Mucosa of rectum (tissue), 2 donors: ENCODE data around the gene MRFAP1.

Source experiments
- H3K27ac ChIP-seq, 2 donors: one replicate each; pipeline ENCODE4 v1.7.0; 2013; ENCODE audit warnings: inconsistent platforms in 2 of 2, low read depth in 2 of 2, low read length in 2 of 2
- H3K27me3 ChIP-seq, 2 donors: one replicate each; pipeline ENCODE4 v1.7.0; 2013; ENCODE audit warnings: low read length in 2 of 2; ENCODE audit not compliant: control insufficient read depth in 2 of 2, insufficient read depth in 2 of 2
- H3K36me3 ChIP-seq, 2 donors: one replicate each; pipeline ENCODE4 v1.7.0; 2013; ENCODE audit warnings: low read length in 2 of 2; ENCODE audit not compliant: control insufficient read depth in 2 of 2, insufficient read depth in 2 of 2
- H3K4me1 ChIP-seq, 2 donors: one replicate each; pipeline ENCODE4 v1.7.0; 2013; ENCODE audit warnings: low read length in 2 of 2, mild to moderate bottlenecking in 1 of 2; ENCODE audit not compliant: control insufficient read depth in 2 of 2, insufficient read depth in 2 of 2
- H3K4me3 ChIP-seq, 2 donors: one replicate each; pipeline ENCODE4 v1.7.0; 2013; ENCODE audit warnings: low read length in 2 of 2
- H3K9ac ChIP-seq, 2 donors: one replicate each; pipeline ENCODE4 v1.7.0; 2013; ENCODE audit warnings: low read length in 2 of 2, low read depth in 1 of 2, mild to moderate bottlenecking in 1 of 2
- H3K9me3 ChIP-seq, 2 donors: one replicate each; pipeline ENCODE4 v1.7.0; 2013; ENCODE audit warnings: low read length in 2 of 2; ENCODE audit not compliant: control insufficient read depth in 2 of 2
- donor health status: healthy.
- donor health status: Normal muscosa, but diverticular disease.

MRFAP1 gene

DNA sequence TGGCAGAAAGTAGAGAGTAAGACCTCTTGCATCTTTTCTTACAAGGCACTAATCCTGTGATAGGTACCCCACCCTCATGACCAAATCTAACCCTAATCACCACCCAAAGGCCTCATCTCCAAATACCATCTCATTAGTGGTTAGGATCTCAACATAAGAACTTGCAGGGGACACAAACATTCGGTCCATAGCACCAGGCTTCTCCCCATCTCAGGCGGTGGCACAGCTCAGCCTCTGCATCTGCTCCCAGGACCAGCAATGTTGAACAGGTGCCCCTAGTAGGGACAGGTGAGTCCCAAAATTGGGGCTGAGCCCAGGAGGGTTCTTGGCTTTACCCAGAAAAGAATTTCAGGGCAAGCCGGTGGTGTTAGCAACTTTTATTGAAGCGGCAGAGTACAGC, 8.4 kb upstream of the MRFAP1 start:
- Histone ChIP-seq H3K27ac (no peak overlapping the region), H3K9ac (no peak overlapping the region), H3K36me3 (no peaks in the 10 kb centered on the region), H3K9me3 (no peaks in the 10 kb centered on the region), H3K4me1 (no peaks in the 10 kb centered on the region), H3K4me3 (no peak overlapping the region), H3K27me3 (no peaks in the 10 kb centered on the region)

DNA sequence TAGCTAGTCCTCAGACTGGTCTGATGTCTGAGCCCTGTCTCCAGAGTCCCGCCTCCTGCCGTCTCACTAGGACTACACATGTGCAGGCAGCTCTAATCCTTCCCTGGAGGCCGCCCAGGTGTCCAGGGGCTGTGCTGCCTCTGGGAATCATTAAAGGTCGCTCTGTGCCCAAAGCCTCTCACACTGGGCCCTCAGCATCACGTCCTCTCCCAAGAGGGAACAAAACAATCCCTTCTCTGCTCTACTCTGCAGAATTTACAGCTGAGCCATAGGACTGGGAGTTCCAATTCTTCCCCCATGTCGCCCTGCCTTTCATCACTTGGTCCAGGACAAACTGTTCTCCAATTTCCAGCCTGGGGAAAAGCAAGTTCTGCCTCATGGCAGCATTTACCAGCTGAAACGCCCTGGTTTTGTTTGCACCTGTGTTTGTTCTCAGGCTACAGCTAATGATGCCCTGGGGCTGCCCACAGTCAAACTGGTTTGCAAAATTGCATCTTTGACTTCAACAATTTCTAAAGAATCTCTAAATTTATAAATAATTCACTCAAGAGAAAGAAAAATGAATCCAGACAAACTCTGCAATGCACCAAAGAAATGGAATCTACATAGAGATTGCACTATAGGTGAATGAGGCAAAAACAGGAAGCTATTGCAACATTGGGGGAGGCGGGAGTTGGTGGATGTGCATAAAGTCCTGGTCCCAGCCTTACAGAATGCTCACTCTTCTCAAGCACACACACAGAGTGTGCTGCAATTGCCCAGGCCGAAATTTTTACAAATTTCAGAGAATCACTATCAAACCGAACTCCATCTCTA, 7.2 kb upstream of the MRFAP1 start:
- Histone ChIP-seq H3K9me3 (no peaks in the 10 kb centered on the region), H3K9ac (no peak overlapping the region), H3K4me1 (no peaks in the 10 kb centered on the region), H3K36me3 (no peaks in the 10 kb centered on the region), H3K27me3 (no peaks in the 10 kb centered on the region), H3K27ac (no peak overlapping the region), H3K4me3 (no peak overlapping the region)

DNA sequence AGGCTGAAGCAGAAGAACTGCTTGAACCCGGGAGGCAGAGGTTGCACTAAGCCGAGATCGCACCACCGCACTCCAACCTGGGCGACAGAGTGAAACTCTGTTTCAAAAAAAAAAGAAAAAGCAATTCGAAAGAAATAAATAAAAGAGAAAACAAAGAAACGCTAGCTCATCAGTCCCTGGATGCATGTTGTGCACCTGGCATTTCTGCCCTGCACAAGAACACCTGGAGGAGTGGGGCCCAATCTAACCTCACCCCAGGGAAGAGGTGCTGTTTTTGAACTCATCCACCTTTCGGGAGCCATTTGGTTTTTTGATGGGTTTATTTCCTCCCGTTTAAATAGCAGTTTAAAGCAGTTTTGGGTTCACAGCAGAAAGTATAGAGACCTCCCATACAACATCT, 5.7 kb upstream of the MRFAP1 start:
- H3K27me3 ChIP-seq = no peaks in the 10 kb centered on the region
- no peak overlapping the region for H3K9ac ChIP-seq
- H3K27ac ChIP-seq = no peak overlapping the region
- H3K36me3 ChIP-seq = no peaks in the 10 kb centered on the region
- H3K4me1 ChIP-seq = peaks cover 0 to under 1% of the 10 kb centered on the region in 2 donors
- no peaks in the 10 kb centered on the region for H3K9me3 ChIP-seq
- no peak overlapping the region for H3K4me3 ChIP-seq

DNA sequence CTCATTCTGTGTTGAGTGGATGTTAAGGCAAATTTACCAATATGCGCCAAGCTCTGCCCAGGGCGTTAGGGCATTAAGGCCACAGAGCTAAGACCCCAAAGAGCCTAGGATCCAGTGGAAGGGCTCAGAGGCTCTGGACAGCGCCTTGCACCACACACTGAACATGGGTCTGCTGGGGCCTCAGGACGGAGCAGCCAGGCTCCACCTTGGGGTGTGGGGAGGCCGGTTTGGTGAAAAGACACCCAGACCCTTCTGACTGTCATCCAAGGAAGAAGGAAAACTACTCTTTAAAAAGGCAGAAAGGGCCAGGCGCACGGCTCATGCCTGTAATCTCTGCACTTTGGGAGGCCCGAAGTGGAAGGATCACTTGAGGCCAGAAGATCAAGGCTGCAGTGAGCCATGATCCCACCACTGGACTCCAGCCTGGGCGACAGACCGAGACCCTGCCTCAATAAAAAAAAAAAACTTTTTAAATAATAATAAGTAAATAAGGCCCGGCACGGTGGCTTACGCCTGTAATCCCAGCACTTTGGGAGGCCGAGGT, 1.3 kb upstream of the MRFAP1 start:
- peaks cover 11 to 15% of the 10 kb centered on the region in 2 donors for H3K36me3 ChIP-seq
- H3K27me3 ChIP-seq = no peaks in the 10 kb centered on the region
- no peak overlapping the region for H3K9ac ChIP-seq
- H3K9me3 ChIP-seq = no peaks in the 10 kb centered on the region
- no peak overlapping the region for H3K4me3 ChIP-seq
- H3K4me1 ChIP-seq = peaks cover 13 to 20% of the 10 kb centered on the region in 2 donors
- no peak overlapping the region for H3K27ac ChIP-seq

DNA sequence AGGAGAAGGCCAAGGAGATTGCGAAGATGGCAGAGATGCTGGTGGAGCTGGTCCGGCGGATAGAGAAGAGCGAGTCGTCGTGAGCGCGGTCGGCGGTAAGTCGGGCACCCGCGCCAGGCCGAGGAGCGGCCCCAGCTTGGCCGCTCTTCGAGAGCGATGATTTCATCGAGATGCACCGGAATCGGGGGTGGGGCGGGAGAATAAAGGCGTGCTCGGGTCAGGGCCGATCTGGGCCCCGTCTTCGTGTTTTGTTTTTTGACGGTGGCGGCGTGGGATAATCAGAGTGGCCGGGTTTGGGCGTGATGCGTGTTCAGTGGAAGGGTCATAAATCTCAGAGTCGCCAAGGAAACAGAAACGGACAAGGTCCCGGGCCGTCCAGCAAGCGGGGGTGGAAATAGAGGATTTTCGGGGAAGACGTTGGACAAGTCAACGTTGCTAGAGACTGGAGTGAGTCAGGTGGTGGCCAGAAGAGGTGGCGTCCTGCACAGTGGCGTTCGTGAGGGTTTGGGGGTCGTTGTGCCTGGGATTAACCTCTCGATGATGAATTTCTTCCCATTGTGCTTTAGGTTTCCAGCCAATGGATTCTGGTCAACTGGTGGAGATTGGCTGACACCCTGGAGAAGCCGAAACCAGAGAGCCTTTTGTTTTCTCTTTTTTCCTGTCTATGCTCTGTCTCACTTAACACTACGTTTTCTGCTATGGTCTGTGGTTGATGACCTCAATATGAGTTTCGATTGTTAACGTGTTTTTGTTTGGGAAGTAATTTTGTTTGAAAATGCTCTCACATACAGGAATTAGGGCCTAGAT, 882 bp downstream of the MRFAP1 start:
- H3K36me3 ChIP-seq = peaks cover 11 to 15% of the 10 kb centered on the region in 2 donors
- H3K9me3 ChIP-seq = no peaks in the 10 kb centered on the region
- peak overlapping the region; percentile 88 to 97 for H3K4me3 ChIP-seq
- peaks cover 13 to 20% of the 10 kb centered on the region in 2 donors for H3K4me1 ChIP-seq
- no peaks in the 10 kb centered on the region for H3K27me3 ChIP-seq
- H3K27ac ChIP-seq = peak overlapping the region; percentile 96 to 98
- H3K9ac ChIP-seq = peak overlapping the region; percentile 90 to 98

DNA sequence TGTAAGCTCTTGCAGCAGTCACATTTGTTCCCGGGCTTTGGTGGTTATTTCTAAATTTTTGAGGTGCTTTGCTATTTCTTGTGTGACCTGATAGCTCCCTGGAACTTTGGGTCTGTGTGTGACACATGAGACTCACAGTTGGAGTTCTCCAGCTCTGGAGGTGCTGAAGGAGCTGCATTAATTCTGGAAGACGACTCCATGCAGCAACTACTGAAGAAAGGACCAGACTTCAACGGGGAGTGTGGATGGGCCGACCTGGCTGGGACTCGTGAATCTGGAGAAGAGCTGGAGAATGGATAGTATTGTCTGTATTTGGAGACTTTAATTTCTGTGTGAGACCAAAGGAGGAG, 1.5 kb downstream of the MRFAP1 start:
- Histone ChIP-seq H3K27me3 (no peaks in the 10 kb centered on the region), H3K4me1 (peaks cover 13 to 20% of the 10 kb centered on the region in 2 donors), H3K4me3 (peak overlapping the region; percentile 88 to 97), H3K36me3 (peaks cover 11 to 15% of the 10 kb centered on the region in 2 donors), H3K9me3 (no peaks in the 10 kb centered on the region), H3K9ac (peak overlapping the region; percentile 90 to 98), H3K27ac (peak overlapping the region in 1 of 2 donors; percentile 98)

DNA sequence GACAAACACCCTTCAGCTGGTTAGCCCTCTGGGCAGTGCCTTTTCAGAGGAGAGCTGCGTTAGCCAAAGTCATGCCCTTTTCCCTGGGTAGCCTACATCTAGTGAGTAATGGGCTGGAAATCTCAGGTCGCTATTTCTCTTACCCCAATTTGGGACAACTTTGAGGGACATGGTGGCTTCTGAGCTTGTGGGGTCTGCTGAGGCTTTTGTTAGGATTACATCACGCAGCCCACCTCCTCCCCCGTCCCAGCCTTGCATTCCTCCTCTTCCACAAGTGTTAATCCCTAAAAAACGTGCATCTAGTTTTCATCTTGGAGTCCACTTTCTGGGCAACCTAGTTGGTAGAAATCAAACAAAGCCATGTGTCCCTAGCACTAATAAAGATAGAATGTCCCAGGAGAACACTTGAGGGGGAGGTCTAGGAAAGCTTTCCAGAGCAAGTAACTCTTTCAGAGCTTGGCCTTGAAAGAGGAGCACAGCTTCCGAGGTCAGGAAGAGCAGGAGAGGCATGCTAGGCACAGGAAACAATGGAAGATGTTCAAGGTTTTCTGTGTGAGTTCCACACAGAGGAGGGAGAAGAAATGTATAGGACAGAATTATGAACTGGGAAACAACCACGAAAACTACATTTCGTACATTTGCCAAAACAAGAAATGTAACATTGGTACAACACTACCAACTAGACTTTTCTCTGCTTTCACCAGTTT, 2.8 kb downstream of the MRFAP1 start:
- no peaks in the 10 kb centered on the region for H3K27me3 ChIP-seq
- no peak overlapping the region for H3K27ac ChIP-seq
- peaks cover 13 to 20% of the 10 kb centered on the region in 2 donors for H3K4me1 ChIP-seq
- no peaks in the 10 kb centered on the region for H3K9me3 ChIP-seq
- H3K4me3 ChIP-seq = no peak overlapping the region
- peaks cover 11 to 15% of the 10 kb centered on the region in 2 donors for H3K36me3 ChIP-seq
- peak overlapping the region in 1 of 2 donors; percentile 8 for H3K9ac ChIP-seq

DNA sequence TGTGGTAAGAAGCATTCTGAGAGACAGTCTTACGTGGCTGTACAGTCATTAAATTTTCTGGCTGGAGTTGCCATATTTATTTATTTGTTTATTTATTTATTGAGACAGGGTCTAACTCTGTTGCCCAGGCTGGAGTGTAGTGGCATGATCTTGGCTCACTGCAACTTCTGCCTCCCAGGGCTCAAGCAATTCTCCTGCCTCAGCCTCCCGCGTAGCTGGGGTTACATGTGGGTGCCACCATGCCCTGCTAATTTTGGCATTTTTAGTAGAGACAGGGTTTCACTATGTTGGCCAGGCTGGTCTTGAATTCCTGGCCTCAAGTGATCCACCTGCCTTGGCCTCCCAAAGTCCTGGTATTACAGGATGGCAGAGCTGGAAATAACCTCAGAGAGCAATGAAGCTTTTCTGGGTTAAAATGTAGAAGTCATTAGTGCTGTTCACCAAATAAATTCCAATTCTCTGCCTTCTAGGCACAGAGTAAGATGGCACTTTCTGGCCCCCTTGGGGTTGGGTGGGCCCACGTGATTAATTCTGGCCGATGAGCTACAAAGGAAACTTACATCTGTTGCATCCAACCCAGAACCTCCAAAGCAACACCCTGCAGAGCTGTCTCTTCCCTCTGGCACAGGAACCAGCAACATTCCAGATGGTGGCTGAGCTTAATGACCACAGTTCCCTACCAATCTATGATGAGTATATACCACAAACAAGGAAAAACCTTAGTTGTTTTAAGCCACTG, 4.5 kb downstream of the MRFAP1 start:
- H3K9me3 ChIP-seq = no peaks in the 10 kb centered on the region
- peaks cover 13 to 18% of the 10 kb centered on the region in 2 donors for H3K4me1 ChIP-seq
- peaks cover 11 to 15% of the 10 kb centered on the region in 2 donors for H3K36me3 ChIP-seq
- peak overlapping the region in 1 of 2 donors; percentile 6 for H3K9ac ChIP-seq
- H3K4me3 ChIP-seq = no peak overlapping the region
- no peaks in the 10 kb centered on the region for H3K27me3 ChIP-seq
- H3K27ac ChIP-seq = no peak overlapping the region

DNA sequence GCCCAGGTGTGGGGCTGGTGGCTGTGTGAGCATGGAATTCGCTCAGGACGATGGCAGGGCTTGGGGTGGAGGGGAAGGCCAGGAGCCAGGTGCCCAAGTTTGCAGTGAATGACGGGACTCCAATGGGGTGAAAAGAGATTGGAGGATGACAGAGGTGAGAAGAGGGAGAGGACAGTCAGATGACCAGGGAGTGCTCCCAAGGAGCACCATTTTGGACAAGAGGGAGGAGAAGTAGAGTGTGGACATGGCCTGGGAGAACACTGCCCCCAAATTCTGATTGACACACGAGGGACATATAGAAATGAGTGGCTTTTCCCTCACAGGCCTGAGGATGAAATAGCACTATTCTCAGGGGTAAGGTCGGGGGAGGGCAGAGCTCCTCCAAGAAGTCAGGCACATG, 6.7 kb downstream of the MRFAP1 start:
- H3K27me3 ChIP-seq = no peaks in the 10 kb centered on the region
- H3K9ac ChIP-seq = no peak overlapping the region
- peaks cover 3 to 10% of the 10 kb centered on the region in 2 donors for H3K4me1 ChIP-seq
- H3K9me3 ChIP-seq = no peaks in the 10 kb centered on the region
- H3K4me3 ChIP-seq = no peak overlapping the region
- H3K36me3 ChIP-seq = peaks cover 8 to 15% of the 10 kb centered on the region in 2 donors
- H3K27ac ChIP-seq = no peak overlapping the region
